Measurements from ENCODE around the gene AFG1L.
"Not testable (repeated sequence)": the region's sequence is repeated elsewhere in the genome, so short reads cannot be mapped to it uniquely, and the experiment has no call there.

DNA sequence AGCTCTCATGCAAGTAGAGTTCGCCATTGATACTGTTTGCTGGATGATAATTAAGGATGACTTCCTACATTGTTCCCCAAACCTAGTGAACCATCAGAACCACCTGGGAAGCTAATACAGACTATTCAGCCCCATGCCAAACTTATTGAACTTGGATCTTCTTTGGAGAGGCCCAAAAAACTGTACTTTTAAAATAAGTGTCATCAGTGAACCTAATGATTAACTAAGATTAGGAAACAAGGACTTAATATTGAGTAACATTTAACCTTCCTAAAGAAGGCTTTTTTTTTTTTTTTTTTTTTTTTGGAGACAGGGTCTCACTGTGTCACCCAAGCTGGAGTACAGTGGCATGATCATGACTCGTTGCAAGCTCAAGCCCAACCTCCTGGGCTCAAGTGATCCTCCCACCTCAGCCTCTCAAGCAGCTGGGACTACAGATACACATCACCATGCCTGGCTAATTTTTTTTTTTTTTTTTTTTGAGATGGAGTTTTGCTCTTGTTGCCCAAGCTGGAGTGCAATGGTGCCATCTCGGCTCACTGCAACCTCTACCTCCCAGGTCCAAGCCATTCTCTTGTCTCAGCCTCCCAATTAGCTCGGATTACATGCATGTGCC, 241.2 kb downstream of the AFG1L start:
- TF ChIP-seq, protein P1, sequence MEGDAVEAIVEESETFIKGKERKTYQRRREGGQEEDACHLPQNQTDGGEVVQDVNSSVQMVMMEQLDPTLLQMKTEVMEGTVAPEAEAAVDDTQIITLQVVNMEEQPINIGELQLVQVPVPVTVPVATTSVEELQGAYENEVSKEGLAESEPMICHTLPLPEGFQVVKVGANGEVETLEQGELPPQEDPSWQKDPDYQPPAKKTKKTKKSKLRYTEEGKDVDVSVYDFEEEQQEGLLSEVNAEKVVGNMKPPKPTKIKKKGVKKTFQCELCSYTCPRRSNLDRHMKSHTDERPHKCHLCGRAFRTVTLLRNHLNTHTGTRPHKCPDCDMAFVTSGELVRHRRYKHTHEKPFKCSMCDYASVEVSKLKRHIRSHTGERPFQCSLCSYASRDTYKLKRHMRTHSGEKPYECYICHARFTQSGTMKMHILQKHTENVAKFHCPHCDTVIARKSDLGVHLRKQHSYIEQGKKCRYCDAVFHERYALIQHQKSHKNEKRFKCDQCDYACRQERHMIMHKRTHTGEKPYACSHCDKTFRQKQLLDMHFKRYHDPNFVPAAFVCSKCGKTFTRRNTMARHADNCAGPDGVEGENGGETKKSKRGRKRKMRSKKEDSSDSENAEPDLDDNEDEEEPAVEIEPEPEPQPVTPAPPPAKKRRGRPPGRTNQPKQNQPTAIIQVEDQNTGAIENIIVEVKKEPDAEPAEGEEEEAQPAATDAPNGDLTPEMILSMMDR (IDR thresholded peaks at IDR 0.05), result not testable (repeated sequence)
- not testable (repeated sequence) for TF ChIP-seq POLR2AphosphoS5 (IDR thresholded peaks at IDR 0.05; ENCODE audit: insufficient read depth in 1 of 2, low read depth in 1 of 2); POLR2A (IDR thresholded peaks at IDR 0.05)
